ENCODE measurements around the gene ME1.

Gene ME1

GRCh38 chr6:83384751-83385150, 46.1 kb downstream of the ME1 start:
- Histone ChIP-seq H3K27me3 (ENCODE audit: insufficient read depth, low read length, poor library complexity) (no peaks in the 10 kb centered on the region), H2AFZ (ENCODE audit: low read depth, low read length) (no peak overlapping the region), H3K36me3 (ENCODE audit: insufficient read depth, low read length) (no peaks in the 10 kb centered on the region), H3K27ac (ENCODE audit: low read length) (no peak overlapping the region), H3K4me2 (ENCODE audit: insufficient read depth, low read length) (no peak overlapping the region), H4K20me1 (ENCODE audit: insufficient read depth, low read length) (no peaks in the 10 kb centered on the region), H3K9ac (ENCODE audit: low read depth, low read length) (no peak overlapping the region), H3K4me1 (ENCODE audit: insufficient read depth, low read length) (no peaks in the 10 kb centered on the region), H3K4me3 (ENCODE audit: low read depth in 1 of 2, low read length in 2 of 2) (no peak overlapping the region), H3K79me2 (ENCODE audit: insufficient read depth, low read length) (no peaks in the 10 kb centered on the region), H3K9me3 (ENCODE audit: insufficient read depth, low read length, severe bottlenecking) (no peaks in the 10 kb centered on the region)
- DNase-seq = no peak
- no peak for ATAC-seq (ENCODE audit: insufficient read depth, low read depth)
- TF ChIP-seq EZH2 (IDR thresholded peaks at IDR 0.05; ENCODE audit: borderline replicate concordance, low read depth, low read length, severe bottlenecking) (no peak), CTCF (IDR thresholded peaks at IDR 0.05; ENCODE audit: borderline replicate concordance, extremely low read depth, low read length, poor library complexity, severe bottlenecking) (no peak)

- ATAC-seq (ENCODE audit: insufficient read depth, low read depth) (no peak), DNase-seq (no peak)
- no peak overlapping the region for H3K27ac ChIP-seq (ENCODE audit: low read length)
- TF ChIP-seq EZH2 (IDR thresholded peaks at IDR 0.05; ENCODE audit: borderline replicate concordance, low read depth, low read length, severe bottlenecking) (no peak), CTCF (IDR thresholded peaks at IDR 0.05; ENCODE audit: borderline replicate concordance, extremely low read depth, low read length, poor library complexity, severe bottlenecking) (no peak)
- H3K79me2 ChIP-seq (ENCODE audit: insufficient read depth, low read length) = no peaks in the 10 kb centered on the region
- H3K4me3 ChIP-seq (ENCODE audit: low read depth in 1 of 2, low read length in 2 of 2) = no peak overlapping the region
- H4K20me1 ChIP-seq (ENCODE audit: insufficient read depth, low read length) = no peaks in the 10 kb centered on the region
- no peaks in the 10 kb centered on the region for H3K9me3 ChIP-seq (ENCODE audit: insufficient read depth, low read length, severe bottlenecking)
- no peaks in the 10 kb centered on the region for H3K4me1 ChIP-seq (ENCODE audit: insufficient read depth, low read length)
- no peaks in the 10 kb centered on the region for H3K27me3 ChIP-seq (ENCODE audit: insufficient read depth, low read length, poor library complexity)
- no peaks in the 10 kb centered on the region for H3K36me3 ChIP-seq (ENCODE audit: insufficient read depth, low read length)
- no peak overlapping the region for H3K4me2 ChIP-seq (ENCODE audit: insufficient read depth, low read length)
- no peak overlapping the region for H2AFZ ChIP-seq (ENCODE audit: low read depth, low read length)
- H3K9ac ChIP-seq (ENCODE audit: low read depth, low read length) = no peak overlapping the region
Measured at GRCh38 chr6:83381949-83382348, 48.9 kb downstream of the ME1 start.

- Histone ChIP-seq H3K27me3 (ENCODE audit: insufficient read depth, low read length, poor library complexity) (no peaks in the 10 kb centered on the region), H3K27ac (ENCODE audit: low read length) (no peak overlapping the region), H3K9ac (ENCODE audit: low read depth, low read length) (no peak overlapping the region), H3K4me2 (ENCODE audit: insufficient read depth, low read length) (no peak overlapping the region), H3K36me3 (ENCODE audit: insufficient read depth, low read length) (no peaks in the 10 kb centered on the region), H3K4me1 (ENCODE audit: insufficient read depth, low read length) (no peaks in the 10 kb centered on the region), H3K4me3 (ENCODE audit: low read depth in 1 of 2, low read length in 2 of 2) (no peak overlapping the region), H3K79me2 (ENCODE audit: insufficient read depth, low read length) (no peaks in the 10 kb centered on the region), H3K9me3 (ENCODE audit: insufficient read depth, low read length, severe bottlenecking) (no peaks in the 10 kb centered on the region), H4K20me1 (ENCODE audit: insufficient read depth, low read length) (no peaks in the 10 kb centered on the region), H2AFZ (ENCODE audit: low read depth, low read length) (no peak overlapping the region)
- ATAC-seq (ENCODE audit: insufficient read depth, low read depth) (no peak), DNase-seq (no peak)
- TF ChIP-seq EZH2 (IDR thresholded peaks at IDR 0.05; ENCODE audit: borderline replicate concordance, low read depth, low read length, severe bottlenecking) = no peak
Measured at GRCh38 chr6:83378621-83379388, 52.0 kb downstream of the ME1 start.

GRCh38 chr6:83371423-83371822, 59.4 kb downstream of the ME1 start:
- no peaks in the 10 kb centered on the region for H3K27me3 ChIP-seq (ENCODE audit: insufficient read depth, low read length, poor library complexity)
- no peak overlapping the region for H3K27ac ChIP-seq (ENCODE audit: low read length)
- H2AFZ ChIP-seq (ENCODE audit: low read depth, low read length) = no peak overlapping the region
- H3K4me3 ChIP-seq (ENCODE audit: low read depth in 1 of 2, low read length in 2 of 2) = no peak overlapping the region
- H3K9me3 ChIP-seq (ENCODE audit: insufficient read depth, low read length, severe bottlenecking) = no peaks in the 10 kb centered on the region
- no peaks in the 10 kb centered on the region for H3K4me1 ChIP-seq (ENCODE audit: insufficient read depth, low read length)
- no peak for ATAC-seq (ENCODE audit: insufficient read depth, low read depth)
- no peaks in the 10 kb centered on the region for H4K20me1 ChIP-seq (ENCODE audit: insufficient read depth, low read length)
- TF ChIP-seq EZH2 (IDR thresholded peaks at IDR 0.05; ENCODE audit: borderline replicate concordance, low read depth, low read length, severe bottlenecking) (no peak), CTCF (IDR thresholded peaks at IDR 0.05; ENCODE audit: borderline replicate concordance, extremely low read depth, low read length, poor library complexity, severe bottlenecking) (no peak)
- no peak for DNase-seq
- H3K36me3 ChIP-seq (ENCODE audit: insufficient read depth, low read length) = no peaks in the 10 kb centered on the region
- no peak overlapping the region for H3K9ac ChIP-seq (ENCODE audit: low read depth, low read length)
- no peaks in the 10 kb centered on the region for H3K79me2 ChIP-seq (ENCODE audit: insufficient read depth, low read length)
- H3K4me2 ChIP-seq (ENCODE audit: insufficient read depth, low read length) = no peak overlapping the region
